Jurkat, Clone E6-1 (cell line): ENCODE results near the gene TUBA3C. TPM values are rescaled to one million over a fixed set of nuclear protein-coding genes. Genes with fewer than 3 reads are reported as not detected.
"Not testable (repeated sequence)": the region's sequence is repeated elsewhere in the genome, so short reads cannot be mapped to it uniquely, and the experiment has no call there.

ENCODE experiments used
- DNase-seq: peaks from one replicate; pipeline ENCODE4 v3.0.0-alpha.2; 2011; ENCODE audit warnings: low read depth, low spot score
- H3K4me3 ChIP-seq: 2 replicates; pipeline ENCODE4 v1.5.1; 2011; ENCODE audit warnings: mild to moderate bottlenecking, low read length, control low read depth, moderate library complexity
- polyA plus RNA-seq: library from polyadenylated mRNA; unstranded; fragments of >200 nt; gene quantifications from one replicate; pipeline ENCODE4 v1.2.1, GENCODE V29; 2012; ENCODE audit warnings: missing spikeins; ENCODE audit not compliant: insufficient read length, insufficient read depth

Gene TUBA3C
- not detected for polyA plus RNA-seq

DNA sequence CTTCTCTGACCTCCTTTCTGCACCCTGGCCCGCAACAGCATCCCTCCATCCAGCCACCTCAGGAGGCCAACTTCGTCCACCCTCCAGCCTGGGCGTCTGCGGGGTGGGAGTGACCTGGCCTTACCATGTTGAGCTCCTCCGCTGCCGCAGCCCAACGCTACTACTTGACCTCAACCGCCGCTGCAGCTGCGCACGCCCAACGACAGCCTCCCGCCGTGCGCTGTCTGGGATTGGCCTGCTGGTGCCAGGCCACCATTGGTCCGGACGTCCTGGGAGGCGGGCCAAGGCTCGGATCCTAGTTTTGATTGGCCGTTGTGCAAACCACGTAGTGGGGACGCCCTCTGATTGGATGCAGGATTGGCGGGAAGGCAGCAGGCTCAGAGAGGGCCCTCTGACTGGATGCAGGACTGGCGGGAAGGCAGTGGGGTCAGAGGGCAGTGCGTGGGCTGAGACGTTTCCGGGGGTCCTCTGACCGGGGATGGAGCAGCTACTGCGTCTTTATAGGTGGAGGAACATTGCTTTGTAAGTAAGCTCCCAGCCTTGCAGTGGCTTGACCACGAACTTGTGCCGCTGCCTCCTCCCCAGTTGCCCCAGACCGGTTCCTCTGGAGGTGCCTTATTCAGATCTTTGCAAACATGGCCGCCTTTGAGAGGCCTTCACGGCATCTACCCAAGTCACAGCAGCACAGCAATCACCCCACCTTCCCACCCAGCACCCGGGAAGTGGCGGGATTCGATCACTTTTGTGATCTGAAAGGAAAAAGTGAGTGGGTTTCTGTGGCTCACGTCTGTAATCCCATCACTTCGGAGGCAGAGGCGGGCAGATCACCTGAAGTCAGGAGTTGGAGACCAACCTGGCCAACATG is at the start of gene TUBA3C:
TUBA3C (minus strand) TSS at position 204 of the 865 bp plus-strand sequence; CDS start at position 127, 77 bp downstream.
- DNase-seq: no peak
- no peak within 1 kb of the TSS for H3K4me3 ChIP-seq

GRCh38 chr13:19207413-19207812 is 25.8 kb upstream of the TUBA3C start:
- DNase-seq, H3K4me3 ChIP-seq: not testable (repeated sequence)

DNA sequence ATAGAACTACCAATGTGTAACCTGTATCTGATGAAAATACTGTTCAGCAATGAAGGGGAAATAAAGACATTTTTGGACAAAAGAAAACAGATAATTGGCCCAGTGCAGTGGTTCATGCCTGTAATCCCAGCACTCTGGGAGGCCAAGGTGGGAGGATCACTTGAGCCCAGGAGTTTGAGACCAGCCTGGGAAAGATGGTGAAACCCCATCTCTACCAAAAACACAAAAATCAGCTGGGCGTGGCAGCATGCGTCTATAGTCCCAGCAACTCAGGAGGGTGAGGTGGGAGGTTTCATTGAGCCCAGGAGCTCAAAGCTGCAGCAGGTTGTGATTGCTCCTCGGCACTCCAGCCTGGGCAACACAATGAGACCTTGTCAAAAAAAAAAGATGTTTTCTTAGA is 11.0 kb upstream of the TUBA3C start:
- not testable (repeated sequence) for H3K4me3 ChIP-seq, DNase-seq

DNA sequence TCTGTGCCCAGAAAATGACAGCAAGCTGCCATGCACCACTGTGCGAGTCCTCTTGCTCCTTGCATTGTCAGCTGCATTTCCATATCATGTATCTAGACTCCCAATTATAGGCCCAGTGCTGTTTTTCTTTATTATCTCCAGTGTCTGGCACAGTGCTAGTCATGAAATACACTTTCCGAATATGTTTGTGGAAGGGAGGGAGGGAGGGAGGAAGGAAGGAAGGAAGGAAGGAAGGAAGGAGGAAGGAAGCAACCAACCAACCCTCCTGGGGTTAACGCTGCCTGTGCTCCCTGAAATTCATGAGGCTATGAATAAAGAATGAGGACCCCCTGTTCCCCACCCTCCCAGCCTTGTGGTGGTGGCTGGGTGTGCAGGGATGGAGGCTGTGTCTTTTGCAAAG is 8.3 kb upstream of the TUBA3C start:
- not testable (repeated sequence) for H3K4me3 ChIP-seq, DNase-seq

DNA sequence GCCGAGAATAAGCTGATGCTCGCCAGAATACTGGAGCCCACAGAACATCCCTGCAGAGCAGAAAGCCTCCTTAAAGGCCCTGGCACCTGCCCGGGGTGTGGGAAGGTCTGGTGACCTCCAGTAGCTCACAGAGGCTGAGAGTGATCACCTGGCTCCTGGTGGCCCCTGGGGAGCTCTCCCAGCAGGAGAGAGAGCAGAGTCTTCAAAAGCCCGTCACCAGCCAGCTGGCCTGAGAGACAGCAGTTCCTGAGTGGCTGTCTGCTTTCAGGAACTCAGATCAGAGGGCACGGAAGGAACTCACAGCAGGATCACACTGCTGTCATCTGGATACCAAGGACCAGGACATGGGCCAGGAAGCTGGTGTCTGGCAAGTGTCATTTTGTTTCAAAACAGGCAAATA is 7.7 kb upstream of the TUBA3C start:
- DNase-seq, H3K4me3 ChIP-seq: not testable (repeated sequence)

DNA sequence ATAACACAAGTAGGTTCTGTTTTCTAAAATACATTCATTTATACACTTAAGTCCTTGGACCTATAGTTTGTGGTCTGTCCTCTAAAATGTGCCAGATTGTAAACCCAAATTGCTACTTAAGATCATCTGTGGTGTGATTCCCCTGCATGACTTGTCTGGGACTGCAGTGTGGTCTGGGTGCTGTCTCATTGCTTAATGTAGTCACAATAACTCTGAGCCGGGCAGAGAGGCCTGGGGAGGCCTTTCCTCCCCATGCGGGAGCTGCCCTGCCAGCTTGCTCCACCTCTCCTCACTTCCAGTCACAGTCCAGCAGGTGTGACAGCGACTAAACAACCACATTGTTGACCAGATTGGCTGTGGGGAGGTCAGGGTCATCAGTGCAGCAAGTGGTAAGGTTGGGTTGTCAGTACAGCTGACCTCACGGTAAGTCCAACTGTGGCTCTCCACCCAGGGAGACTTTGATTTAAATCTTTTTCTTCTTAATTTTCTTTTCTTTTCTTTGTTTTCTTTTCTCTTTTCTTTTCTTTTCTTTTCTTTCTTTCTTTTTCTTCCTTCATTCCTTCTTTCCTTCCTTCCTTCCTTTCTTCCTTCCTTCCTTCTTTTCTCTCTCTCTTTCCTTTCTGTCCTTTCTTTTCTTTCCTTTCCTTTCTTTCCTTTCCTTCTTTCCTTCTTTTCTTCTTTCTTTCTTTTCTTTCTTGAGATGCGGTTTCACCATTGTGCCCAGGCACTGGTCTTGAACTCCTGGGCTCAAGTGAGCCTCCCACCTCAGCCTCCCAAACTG is 4.4 kb upstream of the TUBA3C start:
- H3K4me3 ChIP-seq: no peak overlapping the region
- DNase-seq: no peak

GRCh38 chr13:19185086-19185864 is 3.7 kb upstream of the TUBA3C start:
- H3K4me3 ChIP-seq: no peak overlapping the region
- no peak for DNase-seq

DNA sequence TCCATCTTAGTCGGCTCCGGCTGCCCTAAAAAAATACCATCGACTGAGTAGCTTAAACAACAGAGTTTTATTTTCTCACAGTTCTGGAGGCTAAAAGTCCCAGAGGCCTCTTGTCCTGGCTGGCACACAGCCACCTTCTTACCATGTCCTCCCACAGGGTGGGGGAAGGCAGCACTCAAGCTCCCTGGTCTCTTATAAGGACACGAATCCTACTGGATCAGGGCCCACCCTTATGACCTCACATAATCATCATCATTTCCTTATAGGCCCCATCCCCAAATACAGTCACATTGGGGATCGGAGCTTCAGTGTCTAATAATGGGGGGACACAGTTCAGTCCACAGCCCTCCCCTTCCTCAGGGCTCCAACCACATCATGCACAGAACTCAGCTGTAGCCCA is 2.6 kb upstream of the TUBA3C start:
- no peak for DNase-seq
- H3K4me3 ChIP-seq: no peak overlapping the region

GRCh38 chr13:19183676-19184075 is 2.1 kb upstream of the TUBA3C start:
- DNase-seq: no peak
- no peak overlapping the region for H3K4me3 ChIP-seq

GRCh38 chr13:19182536-19182935 is 912 bp upstream of the TUBA3C start:
- no peak overlapping the region for H3K4me3 ChIP-seq
- no peak for DNase-seq

GRCh38 chr13:19181021-19181620 is 503 bp downstream of the TUBA3C start:
- DNase-seq: no peak
- no peak overlapping the region for H3K4me3 ChIP-seq

DNA sequence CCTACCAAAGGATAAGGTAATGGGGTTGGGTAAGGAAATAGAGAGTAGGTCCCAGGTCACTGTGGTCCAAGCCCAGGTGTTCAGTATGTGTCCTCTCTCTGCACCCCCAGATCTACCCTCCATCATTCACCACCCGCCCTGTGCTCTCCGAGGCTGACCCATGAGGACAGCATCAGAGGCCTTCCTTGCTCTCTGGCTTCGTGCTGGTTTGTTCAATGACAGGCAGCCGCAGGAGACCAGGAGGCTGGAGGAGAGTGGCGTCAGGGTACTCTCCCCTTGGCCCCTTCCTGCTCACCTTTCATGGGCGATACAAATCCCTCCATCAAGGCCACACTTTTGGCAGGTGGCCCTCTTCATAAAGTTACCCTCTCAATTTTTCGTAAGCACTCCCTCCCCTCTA is 1.7 kb downstream of the TUBA3C start:
- no peak overlapping the region for H3K4me3 ChIP-seq
- DNase-seq: no peak

GRCh38 chr13:19178901-19179593 is 2.6 kb downstream of the TUBA3C start:
- no peak for DNase-seq
- no peak overlapping the region for H3K4me3 ChIP-seq

DNA sequence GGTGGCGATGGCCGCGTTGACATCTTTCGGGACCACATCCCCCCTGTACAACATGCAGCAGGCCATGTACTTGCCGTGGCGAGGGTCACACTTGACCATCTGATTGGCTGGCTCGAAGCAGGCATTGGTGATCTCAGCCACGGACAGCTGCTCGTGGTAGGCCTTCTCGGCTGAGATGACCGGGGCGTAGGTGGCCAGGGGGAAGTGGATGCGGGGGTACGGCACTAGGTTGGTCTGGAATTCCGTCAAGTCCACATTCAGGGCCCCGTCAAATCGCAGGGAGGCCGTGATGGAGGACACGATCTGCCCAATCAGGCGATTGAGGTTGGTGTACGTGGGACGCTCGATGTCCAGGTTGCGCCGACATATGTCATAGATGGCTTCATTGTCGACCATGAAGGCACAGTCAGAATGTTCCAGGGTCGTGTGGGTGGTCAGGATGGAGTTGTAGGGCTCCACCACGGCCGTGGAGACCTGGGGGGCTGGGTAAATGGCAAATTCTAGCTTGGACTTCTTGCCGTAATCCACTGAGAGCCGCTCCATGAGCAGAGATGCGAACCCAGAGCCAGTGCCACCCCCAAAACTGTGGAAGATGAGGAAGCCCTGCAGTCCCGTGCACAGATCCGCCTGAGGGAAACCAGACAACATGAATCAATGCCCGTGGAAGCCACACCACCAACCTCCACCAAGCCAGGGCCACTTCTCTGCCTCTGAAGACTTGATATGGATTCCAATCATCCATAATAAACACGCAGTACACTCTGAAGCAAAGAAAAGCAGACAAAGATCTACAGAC is 4.4 kb downstream of the TUBA3C start:
- H3K4me3 ChIP-seq, DNase-seq: not testable (repeated sequence)

DNA sequence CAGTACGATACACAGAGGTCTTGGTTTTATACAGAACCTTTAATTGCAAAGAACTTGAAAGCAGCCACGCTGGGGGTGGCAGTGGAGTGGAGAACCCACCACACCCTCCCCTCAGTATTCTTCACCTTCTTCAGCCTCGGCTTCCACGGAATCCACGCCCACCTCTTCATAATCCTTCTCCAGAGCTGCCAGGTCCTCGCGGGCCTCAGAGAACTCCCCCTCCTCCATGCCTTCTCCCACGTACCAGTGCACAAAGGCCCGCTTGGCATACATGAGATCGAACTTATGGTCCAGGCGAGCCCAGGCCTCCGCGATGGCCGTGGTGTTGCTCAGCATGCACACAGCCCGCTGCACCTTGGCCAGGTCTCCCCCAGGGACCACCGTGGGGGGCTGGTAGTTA is 7.9 kb downstream of the TUBA3C start:
- no peak overlapping the region for H3K4me3 ChIP-seq
- DNase-seq: no peak

DNA sequence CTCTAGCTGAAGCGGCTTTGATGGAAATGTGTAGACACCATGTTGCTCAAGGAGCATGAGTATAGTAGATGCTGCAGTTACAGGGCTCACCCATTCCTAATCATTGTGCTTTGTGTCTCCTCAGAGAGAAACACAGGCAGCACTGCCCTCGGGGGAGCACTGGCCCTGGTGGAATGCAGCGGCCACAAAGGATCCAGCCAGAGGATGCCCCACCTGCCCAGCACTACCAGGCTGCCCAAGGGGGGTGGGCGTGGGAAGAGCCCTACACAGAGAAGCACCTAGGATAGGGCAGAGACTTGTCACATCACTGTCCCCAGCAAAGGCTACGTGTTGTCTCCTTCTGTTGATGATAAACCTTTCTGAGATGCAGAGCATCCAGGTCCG is 9.0 kb downstream of the TUBA3C start:
- DNase-seq: no peak
- H3K4me3 ChIP-seq: no peak overlapping the region

DNA sequence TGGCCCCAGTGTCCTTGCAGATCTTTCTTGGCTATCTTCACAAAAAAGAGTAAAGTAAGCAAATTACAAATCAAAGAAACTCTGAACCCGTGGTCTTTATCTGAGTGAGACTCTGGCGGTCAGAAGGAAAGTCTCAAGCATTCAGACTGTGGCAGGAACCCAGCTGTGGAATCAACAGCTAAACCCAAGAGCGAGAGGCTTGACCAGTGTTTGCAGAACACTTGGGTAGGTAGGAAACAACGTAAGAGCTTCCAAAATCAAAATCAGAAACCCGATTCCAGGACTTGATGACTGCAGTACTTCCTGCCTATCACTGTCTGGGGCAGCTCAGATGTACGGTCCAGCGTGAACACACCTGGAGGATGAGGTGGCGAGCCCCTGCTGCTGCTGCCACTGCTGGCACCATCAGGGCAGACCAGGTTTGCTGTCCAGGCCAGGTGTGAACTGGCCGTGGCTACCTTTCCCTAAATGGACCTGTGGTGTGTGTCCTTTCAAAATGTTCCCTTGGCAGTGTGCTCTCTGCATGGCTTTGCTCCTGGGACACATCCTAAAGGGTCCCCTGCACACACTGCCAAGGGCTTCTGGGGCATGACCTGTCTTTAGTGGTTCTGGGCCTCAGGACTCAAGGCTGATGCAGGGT is 9.5 kb downstream of the TUBA3C start:
- DNase-seq: no peak
- no peak overlapping the region for H3K4me3 ChIP-seq
